Pancreas (tissue), 10 donors: Measurements from ENCODE around the gene PADI4. TPM values are rescaled to one million over a fixed set of nuclear protein-coding genes. Genes with fewer than 3 reads are reported as not detected.

Source experiments
- ATAC-seq, 4 donors: fragments of 200-7000 bp; cut with Tn5 transposase; one replicate each; pipeline versions ENCODE4 v1.8.0 to v1.9.1; 2020; ENCODE audit warnings: mild to moderate bottlenecking in 4 of 4, moderate library complexity in 4 of 4
- DNase-seq, 6 donors: peaks; one replicate each; pipeline ENCODE4 v3.0.0-alpha.2; 2020
- FAIRE-seq: peaks from 2 replicates; lab custom pipeline; 2012; peaks lifted over from hg19 to GRCh38; lab: Jason Lieb, UNC
- H3K27ac ChIP-seq, 4 donors: fragments of 200-600 bp; sonication (generic); 1 replicate in 3 of 4; 2 replicates in 1 of 4; pipeline versions ENCODE4 v1.5.0 to v1.8.0; 2020
- H3K27me3 ChIP-seq, 4 donors: fragments of 200-600 bp; one replicate each; pipeline ENCODE4 v1.8.0; 2021
- H3K36me3 ChIP-seq, 3 donors: fragments of 200-600 bp; sonication (generic) in 1 of 3; one replicate each; pipeline versions ENCODE4 v1.5.0 to v1.8.0; 2020 to 2021
- H3K4me1 ChIP-seq, 3 donors: fragments of 200-600 bp; one replicate each; pipeline ENCODE4 v1.8.0; 2021
- H3K4me3 ChIP-seq, 4 donors: fragments of 200-600 bp; sonication (generic) in 2 of 4; one replicate each; pipeline versions ENCODE4 v1.5.0 to v1.8.0; 2020 to 2021
- H3K9me3 ChIP-seq, 4 donors: fragments of 200-600 bp; one replicate each; pipeline ENCODE4 v1.8.0; 2021
- CTCF ChIP-seq, 4 donors: fragments of 200-600 bp; sonication (generic) in 3 of 4; IDR thresholded peaks; one replicate each; pipeline versions ENCODE4 v1.5.0 to v1.8.0; 2021; ENCODE audit warnings: antibody characterized with exemption in 4 of 4
- WGBS, 2 donors: extraction: QIAGEN DNeasy Blood & Tissue Kit; methylation state at CpG; one replicate each; pipeline ENCODE4 v1.1.7; 2013; 5-methylcytosine and 5-hydroxymethylcytosine counted together
- intact Hi-C, 3 donors: fragments of 100-400 bp; cut with DNase I; formaldehyde crosslinking; loops; one replicate each; pipeline versions ENCODE4 v1.11.1 to v1.14.2; 2022
- polyA plus RNA-seq, 2 donors: library from polyadenylated mRNA; stranded (reverse); fragments of 200-250 nt; gene quantifications; one replicate each; pipeline ENCODE4 v1.2.3, GENCODE V29; 2013
- total RNA-seq, 6 donors: library from RNA; stranded (reverse); fragmentation: NEBNext Ultra II Directional in 4 of 6; extraction: Animal tissue kit (Norgen Biotek cat#: 25700) in 4 of 6; gene quantifications; one replicate each; pipeline versions ENCODE4 v1.2.1 to v1.2.4, GENCODE V29; 2021 to 2023
- donor health status: healthy with polysubstance abuse.
- donor health status: DM: no; HTN: no; CAD: no; lungs with moderate emphysema.
- donor health status: DM: no; HTN: no; CAD: no.
- donor health status: control.
- donor health status: control.
- donor health status: Bipolar disorder and iron deficiency.
- donor health status: DM: yes; HTN: yes; CAD: no.
- donor health status: DM: no; HTN: no; CAD: no.
- donor health status: DM: no; HTN: no; CAD: no.
- donor health status: DM: yes; HTN: yes; CAD: no.

PADI4 gene
- total and polyA plus RNA-seq, 8 donors = 0.06 to 0.83 (median 0.43) TPM; not detected in 4

GRCh38 chr1:17352419-17352909 lies 44.5 kb downstream of the PADI4 start:
- H3K36me3 ChIP-seq = no peaks in the 10 kb centered on the region
- FAIRE-seq = no peak
- WGBS, 2 donors = 45 to 57% methylated on average over 8 of the region's 8 CpGs
- no peaks in the 10 kb centered on the region for H3K4me1 ChIP-seq
- no peak overlapping the region for H3K27ac ChIP-seq
- no peak for TF ChIP-seq CTCF (IDR thresholded peaks at IDR 0.05)
- no peak overlapping the region for H3K4me3 ChIP-seq
- intact Hi-C loops = no loop called here
- no peaks in the 10 kb centered on the region for H3K9me3 ChIP-seq
- no peak for ATAC-seq
- no peaks in the 10 kb centered on the region for H3K27me3 ChIP-seq
- no peak for DNase-seq

GRCh38 chr1:17355898-17356297 lies 47.9 kb downstream of the PADI4 start:
- Histone ChIP-seq H3K9me3 (no peaks in the 10 kb centered on the region), H3K36me3 (no peaks in the 10 kb centered on the region), H3K4me1 (no peaks in the 10 kb centered on the region), H3K27me3 (no peaks in the 10 kb centered on the region), H3K27ac (no peak overlapping the region), H3K4me3 (no peak overlapping the region)
- TF ChIP-seq CTCF (IDR thresholded peaks at IDR 0.05) = no peak
- FAIRE-seq = no peak
- intact Hi-C loops = no loop called here
- no peak for DNase-seq
- ATAC-seq = no peak
- 67 to 68% methylated on average over 6 of the region's 6 CpGs for WGBS, 2 donors

- no peak overlapping the region for H3K27ac ChIP-seq
- FAIRE-seq (no peak), ATAC-seq (no peak), DNase-seq (no peak)
- H3K4me3 ChIP-seq = no peak overlapping the region
- H3K4me1 ChIP-seq = no peaks in the 10 kb centered on the region
- H3K9me3 ChIP-seq = no peaks in the 10 kb centered on the region
- TF ChIP-seq CTCF (IDR thresholded peaks at IDR 0.05) = no peak
- WGBS, 2 donors = 55 to 60% methylated on average over 12 of the region's 12 CpGs
- no peaks in the 10 kb centered on the region for H3K27me3 ChIP-seq
- H3K36me3 ChIP-seq = no peaks in the 10 kb centered on the region
- intact Hi-C loops = no loop called here
Measured at GRCh38 chr1:17356387-17357026, 48.5 kb downstream of the PADI4 start.

- no peak for ATAC-seq
- Histone ChIP-seq H3K4me1 (no peaks in the 10 kb centered on the region), H3K9me3 (no peaks in the 10 kb centered on the region), H3K4me3 (no peak overlapping the region), H3K27ac (no peak overlapping the region), H3K36me3 (no peaks in the 10 kb centered on the region), H3K27me3 (no peaks in the 10 kb centered on the region)
- intact Hi-C loops = no loop called here
- WGBS, 2 donors = 62 to 73% methylated on average over 4 of the region's 4 CpGs
- TF ChIP-seq CTCF (IDR thresholded peaks at IDR 0.05) = no peak
- FAIRE-seq = no peak
- DNase-seq = no peak
Measured at GRCh38 chr1:17358557-17358956, 50.6 kb downstream of the PADI4 start.

- Histone ChIP-seq H3K36me3 (no peaks in the 10 kb centered on the region), H3K9me3 (no peaks in the 10 kb centered on the region), H3K27ac (no peak overlapping the region), H3K4me3 (no peak overlapping the region), H3K27me3 (no peaks in the 10 kb centered on the region), H3K4me1 (no peaks in the 10 kb centered on the region)
- intact Hi-C loops = no loop called here
- no peak for TF ChIP-seq CTCF (IDR thresholded peaks at IDR 0.05)
- FAIRE-seq = no peak
- WGBS, 2 donors = 48 to 53% methylated on average over 11 of the region's 11 CpGs
- no peak for DNase-seq
- no peak for ATAC-seq
Measured at GRCh38 chr1:17359031-17359430, 51.0 kb downstream of the PADI4 start.
